ENCODE results near the gene HIBCH.

The HIBCH gene

GRCh38 chr2:190190507-190191162 is 129.0 kb downstream of the HIBCH start:
- no peak for DNase-seq (ENCODE audit: low read depth in 3 of 3)

GRCh38 chr2:190188289-190188688 is 131.3 kb downstream of the HIBCH start:
- DNase-seq (ENCODE audit: low read depth in 3 of 3): no peak

- DNase-seq (ENCODE audit: low read depth in 3 of 3): no peak
Observed at GRCh38 chr2:190186238-190186637, 133.4 kb downstream of the HIBCH start.

GRCh38 chr2:190185380-190185779 is 134.2 kb downstream of the HIBCH start:
- DNase-seq (ENCODE audit: low read depth in 3 of 3): no peak

GRCh38 chr2:190184460-190184859 is 135.2 kb downstream of the HIBCH start:
- no peak for DNase-seq (ENCODE audit: low read depth in 3 of 3)

GRCh38 chr2:190183539-190183938 is 136.1 kb downstream of the HIBCH start:
- DNase-seq (ENCODE audit: low read depth in 3 of 3): no peak

- no peak for DNase-seq (ENCODE audit: low read depth in 3 of 3)
Observed at GRCh38 chr2:190182071-190182524, 137.5 kb downstream of the HIBCH start.

GRCh38 chr2:190181123-190181669 is 138.4 kb downstream of the HIBCH start:
- DNase-seq (ENCODE audit: low read depth in 3 of 3): no peak

- peak in 1 of 3 experiments; percentile 19 for DNase-seq (ENCODE audit: low read depth in 3 of 3)
Observed at GRCh38 chr2:190180313-190181122, 139.1 kb downstream of the HIBCH start.

- DNase-seq (ENCODE audit: low read depth in 3 of 3): no peak
Observed at GRCh38 chr2:190179754-190180312, 139.8 kb downstream of the HIBCH start.

- DNase-seq (ENCODE audit: low read depth in 3 of 3): no peak
Observed at GRCh38 chr2:190178066-190178722, 141.4 kb downstream of the HIBCH start.

- DNase-seq (ENCODE audit: low read depth in 3 of 3): no peak
Observed at GRCh38 chr2:190177249-190178040, 142.2 kb downstream of the HIBCH start.

- no peak for DNase-seq (ENCODE audit: low read depth in 3 of 3)
Observed at GRCh38 chr2:190173392-190173791, 146.2 kb downstream of the HIBCH start.

- DNase-seq (ENCODE audit: low read depth in 3 of 3): no peak
Observed at GRCh38 chr2:190170673-190171072, 149.0 kb downstream of the HIBCH start.

- no peak for DNase-seq (ENCODE audit: low read depth in 3 of 3)
Observed at GRCh38 chr2:190169221-190170072, 150.2 kb downstream of the HIBCH start.

GRCh38 chr2:190167702-190168101 is 151.9 kb downstream of the HIBCH start:
- DNase-seq (ENCODE audit: low read depth in 3 of 3): no peak

- DNase-seq (ENCODE audit: low read depth in 3 of 3): no peak
Observed at GRCh38 chr2:190165491-190165890, 154.1 kb downstream of the HIBCH start.

- no peak for DNase-seq (ENCODE audit: low read depth in 3 of 3)
Observed at GRCh38 chr2:190162851-190163250, 156.8 kb downstream of the HIBCH start.

GRCh38 chr2:190159453-190159852 is 160.2 kb downstream of the HIBCH start:
- no peak for DNase-seq (ENCODE audit: low read depth in 3 of 3)

GRCh38 chr2:190158798-190159434 is 160.7 kb downstream of the HIBCH start:
- DNase-seq (ENCODE audit: low read depth in 3 of 3): no peak

All from stimulated activated CD4-positive, alpha-beta T cell treated with anti-CD3 and anti-CD28 coated beads, TNF-alpha, amount 100 ng/mL, for 24 hours (primary cell).